Measurements from ENCODE around the gene ROCK1. TPM values are rescaled to one million over a fixed set of nuclear protein-coding genes. Genes with fewer than 3 reads are reported as not detected.

ROCK1 gene
- total RNA-seq, 1 donor: 42.7 TPM

- H2AFZ ChIP-seq (ENCODE audit: low read length): no peak overlapping the region
- no peak for DNase-seq (ENCODE audit: insufficient read length, low spot score, missing footprints)
- no peaks in the 10 kb centered on the region for H3K9me3 ChIP-seq (ENCODE audit: low read depth, low read length)
- no peaks in the 10 kb centered on the region for H3K27me3 ChIP-seq (ENCODE audit: insufficient read depth, low read length)
- H3K4me1 ChIP-seq (ENCODE audit: insufficient read depth, low read length): no peaks in the 10 kb centered on the region
- H4K20me1 ChIP-seq (ENCODE audit: insufficient read depth, low read length): peaks cover 65% of the 10 kb centered on the region
- H3K4me2 ChIP-seq (ENCODE audit: insufficient read depth, low read length): no peak overlapping the region
- H3K4me3 ChIP-seq (ENCODE audit: insufficient read depth, low read length): no peak overlapping the region
- H3K27ac ChIP-seq (ENCODE audit: low read depth, low read length): no peak overlapping the region
- peaks cover 98% of the 10 kb centered on the region for H3K79me2 ChIP-seq (ENCODE audit: insufficient read depth, low read length)
- no peak for TF ChIP-seq CTCF (IDR thresholded peaks at IDR 0.05; ENCODE audit: extremely low read depth, low read depth, low read length)
- H3K36me3 ChIP-seq (ENCODE audit: insufficient read depth, low read length): no peaks in the 10 kb centered on the region
Observed at GRCh38 chr18:21099442-21099841, 12.2 kb downstream of the ROCK1 start.

- peaks cover 57% of the 10 kb centered on the region for H4K20me1 ChIP-seq (ENCODE audit: insufficient read depth, low read length)
- no peak overlapping the region for H3K4me2 ChIP-seq (ENCODE audit: insufficient read depth, low read length)
- H3K36me3 ChIP-seq (ENCODE audit: insufficient read depth, low read length): no peaks in the 10 kb centered on the region
- no peak overlapping the region for H2AFZ ChIP-seq (ENCODE audit: low read length)
- peaks cover 98% of the 10 kb centered on the region for H3K79me2 ChIP-seq (ENCODE audit: insufficient read depth, low read length)
- H3K4me3 ChIP-seq (ENCODE audit: insufficient read depth, low read length): no peak overlapping the region
- no peaks in the 10 kb centered on the region for H3K27me3 ChIP-seq (ENCODE audit: insufficient read depth, low read length)
- TF ChIP-seq CTCF (IDR thresholded peaks at IDR 0.05; ENCODE audit: extremely low read depth, low read depth, low read length): no peak
- H3K9me3 ChIP-seq (ENCODE audit: low read depth, low read length): no peaks in the 10 kb centered on the region
- no peak for DNase-seq (ENCODE audit: insufficient read length, low spot score, missing footprints)
- no peak overlapping the region for H3K27ac ChIP-seq (ENCODE audit: low read depth, low read length)
- H3K4me1 ChIP-seq (ENCODE audit: insufficient read depth, low read length): no peaks in the 10 kb centered on the region
Observed at GRCh38 chr18:21096760-21097159, 14.9 kb downstream of the ROCK1 start.

- H2AFZ ChIP-seq (ENCODE audit: low read length): no peak overlapping the region
- H3K4me3 ChIP-seq (ENCODE audit: insufficient read depth, low read length): no peak overlapping the region
- no peak overlapping the region for H3K4me2 ChIP-seq (ENCODE audit: insufficient read depth, low read length)
- H3K4me1 ChIP-seq (ENCODE audit: insufficient read depth, low read length): no peaks in the 10 kb centered on the region
- H4K20me1 ChIP-seq (ENCODE audit: insufficient read depth, low read length): peaks cover 58% of the 10 kb centered on the region
- no peaks in the 10 kb centered on the region for H3K27me3 ChIP-seq (ENCODE audit: insufficient read depth, low read length)
- DNase-seq (ENCODE audit: insufficient read length, low spot score, missing footprints): no peak
- no peak overlapping the region for H3K27ac ChIP-seq (ENCODE audit: low read depth, low read length)
- no peaks in the 10 kb centered on the region for H3K36me3 ChIP-seq (ENCODE audit: insufficient read depth, low read length)
- no peak for TF ChIP-seq CTCF (IDR thresholded peaks at IDR 0.05; ENCODE audit: extremely low read depth, low read depth, low read length)
- no peaks in the 10 kb centered on the region for H3K9me3 ChIP-seq (ENCODE audit: low read depth, low read length)
- peaks cover 98% of the 10 kb centered on the region for H3K79me2 ChIP-seq (ENCODE audit: insufficient read depth, low read length)
Observed at GRCh38 chr18:21093133-21093532, 18.5 kb downstream of the ROCK1 start.

- Histone ChIP-seq H3K4me1 (ENCODE audit: insufficient read depth, low read length) (peaks cover under 1% of the 10 kb centered on the region), H3K4me2 (ENCODE audit: insufficient read depth, low read length) (no peak overlapping the region), H3K79me2 (ENCODE audit: insufficient read depth, low read length) (peaks cover 98% of the 10 kb centered on the region), H3K27ac (ENCODE audit: low read depth, low read length) (no peak overlapping the region), H3K27me3 (ENCODE audit: insufficient read depth, low read length) (no peaks in the 10 kb centered on the region), H2AFZ (ENCODE audit: low read length) (no peak overlapping the region), H3K4me3 (ENCODE audit: insufficient read depth, low read length) (no peak overlapping the region), H3K36me3 (ENCODE audit: insufficient read depth, low read length) (no peaks in the 10 kb centered on the region), H4K20me1 (ENCODE audit: insufficient read depth, low read length) (peaks cover 48% of the 10 kb centered on the region), H3K9me3 (ENCODE audit: low read depth, low read length) (no peaks in the 10 kb centered on the region)
- no peak for TF ChIP-seq CTCF (IDR thresholded peaks at IDR 0.05; ENCODE audit: extremely low read depth, low read depth, low read length)
- no peak for DNase-seq (ENCODE audit: insufficient read length, low spot score, missing footprints)
Observed at GRCh38 chr18:21090680-21091079, 20.9 kb downstream of the ROCK1 start.
